ENCODE data around the gene VWA3B. TPM values are rescaled to one million over a fixed set of nuclear protein-coding genes. Genes with fewer than 3 reads are reported as not detected.
A peak's percentile ranks its signal among the peaks of the same experiment; 100 is the strongest.

The VWA3B gene
- total and polyA plus RNA-seq, 2 of the 4 experiments (the other 2 are of a cell fraction): not detected

- Histone ChIP-seq H3K18ac (ENCODE audit: low read depth, low read length) (no peak overlapping the region), H3K23ac (ENCODE audit: low read depth, low read length) (no peak overlapping the region), H3K9me3 (ENCODE audit: control insufficient read depth, insufficient read depth, low read length) (no peaks in the 10 kb centered on the region), H4K91ac (ENCODE audit: insufficient read depth, low read depth, low read length) (no peak overlapping the region), H2BK15ac (ENCODE audit: low read depth, low read length) (no peak overlapping the region), H3K4me1 (ENCODE audit: control insufficient read depth, insufficient read depth, low read length) (peaks cover 6% of the 10 kb centered on the region), H3K4ac (ENCODE audit: low read depth, low read length) (peak overlapping the region; percentile 55; the same call in 1 of the 2 replicates), H2AFZ (replicated peaks; ENCODE audit: low read length, poor library complexity) (peak overlapping the region; percentile 3), H4K5ac (ENCODE audit: low read depth, low read length) (no peak overlapping the region), H3K14ac (replicated peaks; ENCODE audit: low read depth, low read length) (0 out of 2 replicates have a peak overlapping the region, but pooled peaks have one; percentile 21), H2BK20ac (ENCODE audit: low read depth, low read length) (0 out of 2 replicates have a peak overlapping the region, but pooled peaks have one; percentile 21), H2AK5ac (ENCODE audit: low read depth, low read length) (peak overlapping the region; percentile 54; the same call in 1 of the 2 replicates), H3K27me3 (ENCODE audit: control insufficient read depth, insufficient read depth, low read length) (no peaks in the 10 kb centered on the region; the same call in 1 of the 2 replicates), H3K36me3 (ENCODE audit: control insufficient read depth, insufficient read depth, low read length) (no peaks in the 10 kb centered on the region), H4K8ac (ENCODE audit: low read depth in 2 of 2, low read length in 2 of 2) (no peak overlapping the region), H3K9ac (ENCODE audit: low read depth, low read length) (no peak overlapping the region), H3K56ac (ENCODE audit: extremely low read depth, insufficient read depth, low read length) (no peak overlapping the region), H2BK120ac (ENCODE audit: low read depth, low read length) (peak overlapping the region; percentile 32), H3K9me1 (ENCODE audit: insufficient read depth, low read length) (peaks cover 11% of the 10 kb centered on the region), H3K79me1 (ENCODE audit: low read depth in 1 of 2, low read length in 2 of 2) (no peaks in the 10 kb centered on the region), H2BK5ac (ENCODE audit: low read depth, low read length, poor library complexity, severe bottlenecking) (no peak overlapping the region), H3K4me2 (ENCODE audit: low read depth, low read length) (no peak overlapping the region), H3K4me3 (ENCODE audit: insufficient read depth, low read depth, low read length) (no peak overlapping the region), H3K27ac (ENCODE audit: insufficient read depth, low read length) (no peak overlapping the region), H4K20me1 (ENCODE audit: insufficient read depth, low read length) (no peaks in the 10 kb centered on the region), H2AK9ac (replicated peaks; ENCODE audit: low read depth, low read length, poor library complexity) (no peak overlapping the region)
- DNase-seq (no peak), ATAC-seq (ENCODE audit: low read depth) (no peak)
- ChIA-PET POLR2A (ENCODE audit: unreplicated experiment) (no interaction called here), CTCF (no interaction called here)
- in situ Hi-C loops (cut with MboI; ENCODE audit: low sequenced_read_pairs): no loop called here
- dilution Hi-C loops (cut with HindIII; ENCODE audit: low sequenced_read_pairs, unreplicated experiment): no loop called here
- WGBS, 2 experiments (ENCODE audit: extremely low coverage in 2 of 2, insufficient read length in 1 of 2): 100% methylated on average over 1 of the region's 5 CpGs; no CpG with 5 or more reads in 1 of the 2 experiments
- no TSS peak for BruUV-seq (replicated peaks)
- no peak for TF ChIP-seq SMC3 (IDR thresholded peaks at IDR 0.05; ENCODE audit: low read depth, low read length)
- TF ChIP-seq BHLHE40 (IDR thresholded peaks at IDR 0.05; ENCODE audit: low read depth, low read length): no peak
- no peak for TF ChIP-seq POLR2A (IDR thresholded peaks at IDR 0.05; ENCODE audit: low read depth, low read length)
- no peak for TF ChIP-seq ELK1 (IDR thresholded peaks at IDR 0.05; ENCODE audit: borderline replicate concordance, low read depth, low read length)
- TF ChIP-seq, protein P1, sequence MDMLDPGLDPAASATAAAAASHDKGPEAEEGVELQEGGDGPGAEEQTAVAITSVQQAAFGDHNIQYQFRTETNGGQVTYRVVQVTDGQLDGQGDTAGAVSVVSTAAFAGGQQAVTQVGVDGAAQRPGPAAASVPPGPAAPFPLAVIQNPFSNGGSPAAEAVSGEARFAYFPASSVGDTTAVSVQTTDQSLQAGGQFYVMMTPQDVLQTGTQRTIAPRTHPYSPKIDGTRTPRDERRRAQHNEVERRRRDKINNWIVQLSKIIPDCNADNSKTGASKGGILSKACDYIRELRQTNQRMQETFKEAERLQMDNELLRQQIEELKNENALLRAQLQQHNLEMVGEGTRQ (IDR thresholded peaks at IDR 0.05; ENCODE audit: low read depth, low read length): no peak
- TF ChIP-seq MXI1 (IDR thresholded peaks at IDR 0.05; ENCODE audit: borderline replicate concordance, low read depth, low read length): no peak
- no peak for TF ChIP-seq RAD21 (IDR thresholded peaks at IDR 0.05; ENCODE audit: low read length)
- no peak for TF ChIP-seq RFX5 (IDR thresholded peaks at IDR 0.05; ENCODE audit: low read depth, low read length)
- TF ChIP-seq NFE2L2 (IDR thresholded peaks at IDR 0.05; ENCODE audit: low read depth, low read length): no peak
- intact Hi-C loops (cut with micrococcal nuclease): no loop called here
Observed at GRCh38 chr2:98332989-98333388, 246.0 kb downstream of the VWA3B start.

Data from IMR-90 (cell line).